ENCODE measurements around the gene ABCG2.

DNA sequence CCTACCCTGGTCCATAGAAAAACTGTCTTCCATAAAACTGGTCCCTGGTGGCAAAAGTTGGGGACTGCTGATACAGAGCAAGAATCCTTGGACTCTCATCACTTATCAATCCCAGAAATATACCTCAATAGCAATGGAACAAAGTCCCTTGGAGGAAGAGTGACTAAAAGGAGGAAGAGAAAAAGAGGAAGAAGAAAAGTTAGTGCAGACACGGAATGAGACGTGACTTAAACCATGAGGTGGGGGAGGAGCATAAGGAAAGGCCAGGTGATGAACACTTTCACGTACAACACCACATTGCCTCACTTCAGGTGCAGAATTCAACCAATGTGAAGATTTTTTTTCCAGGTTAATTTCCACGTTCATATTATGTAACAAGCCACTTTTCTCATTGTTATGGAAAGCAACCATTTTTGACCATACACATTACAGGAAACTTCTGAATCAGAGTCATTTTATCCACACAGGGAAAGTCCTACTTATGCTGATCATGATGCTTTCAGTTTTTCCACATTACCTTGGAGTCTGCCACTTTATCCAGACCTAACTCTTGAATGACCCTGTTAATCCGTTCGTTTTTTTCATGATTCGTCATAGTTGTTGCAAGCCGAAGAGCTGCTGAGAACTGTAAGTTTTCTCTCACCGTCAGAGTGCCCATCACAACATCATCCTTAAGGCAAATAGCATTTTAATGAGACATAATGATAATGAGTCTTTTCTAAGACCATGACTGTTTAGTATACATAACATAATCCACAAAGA is 27.7 kb downstream of the ABCG2 start:
- TF ChIP-seq POLR2A (IDR thresholded peaks at IDR 0.05) (no peak), CTCF (IDR thresholded peaks at IDR 0.05) (peak in 1 of 6 experiments; percentile 38)

Data from Peyer's patch (tissue), 4 donors.